Cardiac fibroblast (primary cell): ENCODE data around the gene ZSWIM4.
A peak's percentile ranks its signal among the peaks of the same experiment; 100 is the strongest.
"Not testable (repeated sequence)": the region's sequence is repeated elsewhere in the genome, so short reads cannot be mapped to it uniquely, and the experiment has no call there.

ENCODE experiments used
- DNase-seq, 2 donors: peaks; one replicate each; pipeline versions ENCODE4 v3.0.0 to v3.0.0-alpha.2; 2010; ENCODE audit warnings: low read depth in 2 of 2
- H3K4me3 ChIP-seq, 2 donors: replicated peaks in 1 of 2; 1 replicate in 1 of 2; 2 replicates in 1 of 2; pipeline ENCODE4 v1.5.1; 2011; ENCODE audit warnings: low read depth in 2 of 2, low read length in 2 of 2, mild to moderate bottlenecking in 2 of 2, moderate library complexity in 1 of 2
- TF ChIP-seq, protein P1 (sequence below): IDR thresholded peaks from one replicate; pipeline ENCODE4 v1.5.1; 2011; ENCODE audit warnings: low read depth, mild to moderate bottlenecking, low read length, inconsistent platforms

The ZSWIM4 gene

GRCh38 chr19:13849991-13850909 lies 55.0 kb downstream of the ZSWIM4 start:
- DNase-seq, result peak; percentile 79 to 90
- H3K4me3 ChIP-seq, result peak overlapping the region in 1 of 2 donors; percentile 36
- TF ChIP-seq, protein P1, sequence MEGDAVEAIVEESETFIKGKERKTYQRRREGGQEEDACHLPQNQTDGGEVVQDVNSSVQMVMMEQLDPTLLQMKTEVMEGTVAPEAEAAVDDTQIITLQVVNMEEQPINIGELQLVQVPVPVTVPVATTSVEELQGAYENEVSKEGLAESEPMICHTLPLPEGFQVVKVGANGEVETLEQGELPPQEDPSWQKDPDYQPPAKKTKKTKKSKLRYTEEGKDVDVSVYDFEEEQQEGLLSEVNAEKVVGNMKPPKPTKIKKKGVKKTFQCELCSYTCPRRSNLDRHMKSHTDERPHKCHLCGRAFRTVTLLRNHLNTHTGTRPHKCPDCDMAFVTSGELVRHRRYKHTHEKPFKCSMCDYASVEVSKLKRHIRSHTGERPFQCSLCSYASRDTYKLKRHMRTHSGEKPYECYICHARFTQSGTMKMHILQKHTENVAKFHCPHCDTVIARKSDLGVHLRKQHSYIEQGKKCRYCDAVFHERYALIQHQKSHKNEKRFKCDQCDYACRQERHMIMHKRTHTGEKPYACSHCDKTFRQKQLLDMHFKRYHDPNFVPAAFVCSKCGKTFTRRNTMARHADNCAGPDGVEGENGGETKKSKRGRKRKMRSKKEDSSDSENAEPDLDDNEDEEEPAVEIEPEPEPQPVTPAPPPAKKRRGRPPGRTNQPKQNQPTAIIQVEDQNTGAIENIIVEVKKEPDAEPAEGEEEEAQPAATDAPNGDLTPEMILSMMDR, result no peak

DNA sequence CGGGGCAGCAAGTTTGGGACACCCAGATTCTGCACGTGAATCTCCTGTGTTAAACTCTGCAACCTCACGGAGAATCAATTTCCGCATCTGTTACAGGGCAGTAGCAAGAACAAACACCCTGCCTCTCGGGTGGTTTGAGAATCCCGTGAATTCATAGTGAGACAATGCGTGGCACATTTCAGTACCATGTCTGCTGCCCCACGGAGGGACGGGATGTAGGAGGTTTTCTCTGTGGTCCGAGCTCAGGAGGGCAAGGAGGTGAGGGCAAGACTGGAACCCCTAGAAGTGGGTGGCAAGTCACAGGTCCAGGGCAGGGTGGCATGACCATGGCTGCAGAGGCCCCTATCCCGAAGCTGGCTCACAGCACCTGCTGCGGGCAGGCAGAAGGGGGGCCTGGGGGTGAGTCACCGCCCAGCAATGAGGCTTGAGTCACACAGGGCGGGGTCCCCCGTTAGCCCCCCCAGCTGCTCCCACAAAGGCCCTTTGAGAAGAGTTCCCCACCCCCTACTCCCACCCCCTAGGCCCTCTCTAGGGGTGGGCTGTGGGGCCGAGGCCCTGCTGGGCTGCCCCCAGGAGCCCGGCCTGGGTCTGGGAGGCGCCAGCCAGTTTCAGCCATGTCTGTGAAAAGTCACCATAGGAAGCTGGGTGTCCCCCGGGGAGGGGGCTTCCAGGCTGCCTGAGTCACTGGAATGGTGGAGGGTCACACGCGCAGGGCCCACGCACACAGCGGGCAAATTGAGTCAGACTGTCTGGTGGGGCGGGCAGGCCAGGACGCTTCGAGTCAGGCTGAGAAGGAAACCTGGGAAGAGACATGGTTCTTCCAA lies 55.9 kb downstream of the ZSWIM4 start:
- TF ChIP-seq, protein P1, result no peak
- DNase-seq, result peak; percentile 95 to 96
- peak overlapping the region in 1 of 2 donors; percentile 36 for H3K4me3 ChIP-seq

DNA sequence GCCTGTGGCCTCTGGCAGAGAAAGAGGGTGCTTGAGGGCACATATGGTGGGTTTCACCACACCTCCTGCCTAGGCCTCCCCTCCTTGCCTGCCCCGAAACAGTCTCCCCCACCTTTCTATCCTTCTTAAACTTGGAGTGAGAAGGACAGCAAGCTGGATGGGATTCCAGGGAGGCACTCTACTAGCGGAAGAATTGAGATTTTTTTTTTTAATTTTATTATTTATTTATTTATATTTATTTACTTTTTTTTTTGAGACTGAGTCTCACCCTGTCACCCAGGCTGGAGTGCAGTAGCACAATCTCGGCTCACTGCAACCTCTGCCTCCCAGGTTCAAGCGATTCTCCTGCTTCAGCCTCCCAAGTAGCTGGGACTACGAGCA lies 56.5 kb downstream of the ZSWIM4 start:
- H3K4me3 ChIP-seq, DNase-seq: not testable (repeated sequence)

GRCh38 chr19:13852171-13852707 lies 57.0 kb downstream of the ZSWIM4 start:
- DNase-seq, H3K4me3 ChIP-seq: not testable (repeated sequence)

GRCh38 chr19:13856497-13856896 lies 61.3 kb downstream of the ZSWIM4 start:
- DNase-seq, result no peak
- TF ChIP-seq, protein P1, result no peak
- no peak overlapping the region for H3K4me3 ChIP-seq

DNA sequence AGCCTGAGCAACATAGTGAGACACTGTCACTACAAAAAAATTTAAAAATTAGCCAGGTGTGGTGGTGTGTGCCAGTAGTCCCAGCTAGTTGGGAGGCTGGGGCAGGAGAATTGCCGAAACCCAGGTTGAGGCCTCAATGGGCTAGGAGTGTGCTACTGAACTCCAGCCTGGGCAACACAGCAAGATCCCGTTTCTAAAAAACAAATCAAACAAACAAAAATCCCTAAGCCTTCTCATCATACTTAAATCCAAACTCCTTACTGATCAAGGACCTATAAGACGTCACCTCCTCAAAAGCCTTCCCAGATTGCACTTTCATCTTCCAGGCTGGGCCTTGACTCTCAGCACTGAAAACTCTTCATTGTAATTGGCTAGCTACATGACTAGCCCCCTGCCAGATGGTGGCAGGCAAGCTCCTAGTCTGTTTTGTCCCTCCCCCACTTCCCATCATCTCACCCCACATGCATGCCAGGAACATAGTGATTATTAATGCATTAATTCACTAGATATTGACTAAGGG lies 64.2 kb downstream of the ZSWIM4 start:
- H3K4me3 ChIP-seq, result no peak overlapping the region
- TF ChIP-seq, protein P1, result no peak
- DNase-seq, result peak; percentile 57 to 60

DNA sequence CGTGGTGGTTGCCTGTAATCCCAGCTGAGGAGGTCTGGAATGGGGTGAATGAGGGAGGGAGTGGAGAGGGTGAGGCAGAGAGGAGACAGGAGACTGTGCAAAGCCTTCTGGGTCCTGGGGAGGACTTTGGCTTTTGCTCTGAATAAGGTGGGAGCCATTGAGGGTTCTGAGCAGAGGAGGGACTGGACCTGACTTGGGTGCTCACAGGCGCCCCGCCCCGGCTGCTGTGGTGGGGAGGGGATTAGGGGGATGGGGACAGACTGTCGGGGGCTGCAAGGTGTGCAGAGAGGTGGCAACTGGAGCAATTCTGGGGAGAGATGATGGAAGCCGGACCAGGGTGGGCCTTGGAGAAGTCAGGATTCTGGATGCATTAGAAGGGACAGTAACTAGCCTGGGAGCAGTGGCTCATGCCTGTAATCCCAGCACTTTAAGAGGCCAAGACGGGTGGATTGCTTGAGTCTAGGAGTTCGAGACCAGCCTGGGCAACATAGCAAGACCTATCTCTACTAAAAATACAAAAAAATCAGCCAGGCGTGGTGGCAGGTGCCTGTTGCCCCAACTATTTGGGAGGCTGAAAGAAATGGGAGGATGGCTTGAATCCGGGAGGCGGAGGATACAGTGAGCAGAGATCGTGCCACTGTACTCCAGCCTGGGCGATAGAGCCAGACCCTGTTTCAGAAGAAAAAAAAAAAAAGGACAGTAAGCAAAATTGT lies 65.6 kb downstream of the ZSWIM4 start:
- no peak overlapping the region for H3K4me3 ChIP-seq
- no peak for DNase-seq
- TF ChIP-seq, protein P1, result no peak
